H1 (cell line): ENCODE data around the gene FAM209A. TPM values are rescaled to one million over a fixed set of nuclear protein-coding genes. Genes with fewer than 3 reads are reported as not detected.

Experiments used
- CTCF ChIA-PET: fragments of 300-600 bp; sonication (Branson Sonifier 250); formaldehyde crosslinking; loops from one replicate; lab custom pipeline; 2021; ENCODE audit not compliant: partially characterized antibody; lab: Charles Lee
- POLR2A ChIA-PET: fragments of 300-600 bp; sonication (Branson Sonifier 250); formaldehyde crosslinking; loops from one replicate; lab custom pipeline; 2021; ENCODE audit warnings: inconsistent platforms; ENCODE audit not compliant: partially characterized antibody; lab: Charles Lee
- DNase-seq, 2 experiments: peaks; one replicate each; pipeline versions ENCODE4 v3.0.0 to v3.0.0-alpha.2; 2010 to 2022; ENCODE audit warnings: low spot score in 2 of 2, low read depth in 1 of 2, mixed read lengths in 1 of 2
- FAIRE-seq: peaks from 2 replicates; lab custom pipeline; 2011; peaks lifted over from hg19 to GRCh38; lab: Jason Lieb, UNC
- H2AFZ ChIP-seq: 2 replicates; pipeline ENCODE4 v1.8.1; 2012; ENCODE audit warnings: low read length, inconsistent platforms
- H2AK5ac ChIP-seq: 2 replicates; pipeline ENCODE4 v1.6.1; 2013; ENCODE audit warnings: low read depth, low read length
- H2BK120ac ChIP-seq: replicated peaks from 2 replicates; pipeline ENCODE3; 2013; ENCODE audit warnings: low read depth, low read length, inconsistent platforms
- H2BK12ac ChIP-seq: 2 replicates; pipeline ENCODE4 v1.6.1; 2013; ENCODE audit warnings: low read depth, low read length
- H2BK15ac ChIP-seq: 2 replicates; pipeline ENCODE4 v1.6.1; 2013; ENCODE audit warnings: low read length
- H2BK20ac ChIP-seq: 2 replicates; pipeline ENCODE4 v1.6.1; 2013; ENCODE audit warnings: low read length
- H2BK5ac ChIP-seq: 2 replicates; pipeline ENCODE4 v1.6.1; 2013; ENCODE audit warnings: low read depth, low read length
- H3K14ac ChIP-seq: 2 replicates; pipeline ENCODE4 v1.6.1; 2013; ENCODE audit warnings: inconsistent platforms; ENCODE audit not compliant: insufficient read length
- H3K18ac ChIP-seq: 2 replicates; pipeline ENCODE4 v1.6.1; 2013; ENCODE audit warnings: low read length; ENCODE audit errors: extremely low read depth
- H3K23ac ChIP-seq: 2 replicates; pipeline ENCODE4 v1.6.1; 2013; ENCODE audit warnings: inconsistent platforms; ENCODE audit not compliant: insufficient read length
- H3K23me2 ChIP-seq: 2 replicates; pipeline ENCODE4 v1.6.1; 2013; ENCODE audit warnings: low read depth, low read length
- H3K27ac ChIP-seq: 2 replicates; pipeline ENCODE4 v1.6.1; 2011; ENCODE audit warnings: low read depth, low read length, inconsistent platforms
- H3K27me3 ChIP-seq, 4 experiments: replicated peaks in 1 of 4; 1 replicate in 1 of 4; 2 replicates in 3 of 4; pipeline versions ENCODE4 v1.6.1 to v1.8.1; 2011 to 2013; ENCODE audit warnings: low read length in 3 of 4, mild to moderate bottlenecking in 3 of 4, inconsistent platforms in 2 of 4, mixed read lengths in 2 of 4, moderate library complexity in 1 of 4; ENCODE audit not compliant: control insufficient read depth in 3 of 4, insufficient read depth in 3 of 4; ENCODE audit errors: extremely low read depth in 1 of 4
- H3K36me3 ChIP-seq, 4 experiments: 2 replicates each; pipeline versions ENCODE4 v1.6.1 to v1.8.1; 2011 to 2013; ENCODE audit warnings: mild to moderate bottlenecking in 4 of 4, low read length in 3 of 4, moderate library complexity in 2 of 4, control low read depth in 1 of 4, inconsistent platforms in 1 of 4; ENCODE audit not compliant: insufficient read depth in 4 of 4, control insufficient read depth in 2 of 4
- H3K4ac ChIP-seq: replicated peaks from 2 replicates; pipeline ENCODE3; 2013; ENCODE audit warnings: low read length, low read depth, mixed read lengths, inconsistent platforms; ENCODE audit not compliant: insufficient read length
- H3K4me1 ChIP-seq, 4 experiments: replicated peaks in 1 of 4; 1 replicate in 1 of 4; 2 replicates in 3 of 4; pipeline versions ENCODE4 v1.6.1 to v1.8.1; 2011 to 2013; ENCODE audit warnings: low read length in 3 of 4, inconsistent platforms in 2 of 4, mixed read lengths in 1 of 4; ENCODE audit not compliant: insufficient read depth in 4 of 4, control insufficient read depth in 3 of 4
- H3K4me2 ChIP-seq, 2 experiments: 2 replicates each; pipeline versions ENCODE4 v1.6.1 to v1.8.1; 2011 to 2013; ENCODE audit warnings: low read depth in 2 of 2, low read length in 2 of 2, control low read depth in 1 of 2, inconsistent platforms in 1 of 2, mild to moderate bottlenecking in 1 of 2; ENCODE audit not compliant: insufficient read depth in 1 of 2
- H3K4me3 ChIP-seq, 4 experiments: fragments of 200-600, 300-600 bp in 1 of 4; sonication (generic), shearing (Covaris generic), sonication (Bioruptor Twin) in 1 of 4; 2 replicates each; pipeline versions ENCODE4 v1.5.1 to v1.8.1; 2011 to 2016; ENCODE audit warnings: low read length in 4 of 4, low read depth in 3 of 4, control low read depth in 2 of 4, inconsistent platforms in 2 of 4, mild to moderate bottlenecking in 2 of 4, mixed read lengths in 1 of 4, moderate library complexity in 1 of 4; ENCODE audit not compliant: insufficient read depth in 2 of 4; ENCODE audit errors: extremely low read depth in 1 of 4
- H3K56ac ChIP-seq: replicated peaks from 2 replicates; pipeline ENCODE3; 2013; ENCODE audit warnings: low read depth, mild to moderate bottlenecking, mixed read lengths, low read length, inconsistent platforms; ENCODE audit not compliant: insufficient read length
- H3K79me1 ChIP-seq: 2 replicates; pipeline ENCODE4 v1.6.1; 2013; ENCODE audit warnings: low read depth, low read length, control low read depth
- H3K79me2 ChIP-seq, 2 experiments: 2 replicates each; pipeline versions ENCODE4 v1.6.1 to v1.8.1; 2012 to 2013; ENCODE audit warnings: low read length in 2 of 2, mild to moderate bottlenecking in 2 of 2, inconsistent platforms in 1 of 2; ENCODE audit not compliant: insufficient read depth in 2 of 2, control insufficient read depth in 1 of 2
- H3K9ac ChIP-seq, 4 experiments: replicated peaks in 1 of 4; 1 replicate in 1 of 4; 2 replicates in 3 of 4; pipeline versions ENCODE4 v1.6.1 to v1.8.1; 2011 to 2013; ENCODE audit warnings: low read depth in 3 of 4, low read length in 3 of 4, control low read depth in 2 of 4, mild to moderate bottlenecking in 2 of 4, moderate library complexity in 2 of 4, inconsistent platforms in 1 of 4; ENCODE audit errors: extremely low read depth in 1 of 4
- H3K9me3 ChIP-seq, 2 experiments: 2 replicates each; pipeline versions ENCODE4 v1.6.1 to v1.8.1; 2012 to 2013; ENCODE audit warnings: mild to moderate bottlenecking in 2 of 2, moderate library complexity in 2 of 2, control low read depth in 1 of 2, inconsistent platforms in 1 of 2, low read depth in 1 of 2, low read length in 1 of 2, mixed read lengths in 1 of 2; ENCODE audit not compliant: insufficient read depth in 2 of 2
- H4K20me1 ChIP-seq, 2 experiments: replicated peaks in 1 of 2; 2 replicates each; pipeline versions ENCODE3 to v1.8.1; 2011 to 2013; ENCODE audit warnings: inconsistent platforms in 2 of 2, low read length in 2 of 2, mild to moderate bottlenecking in 1 of 2; ENCODE audit not compliant: insufficient read depth in 2 of 2, control insufficient read depth in 1 of 2
- H4K5ac ChIP-seq: 2 replicates; pipeline ENCODE4 v1.6.1; 2013; ENCODE audit warnings: low read length, low read depth, mixed read lengths, inconsistent platforms; ENCODE audit not compliant: insufficient read length
- H4K8ac ChIP-seq: 2 replicates; pipeline ENCODE4 v1.8.0; 2013; ENCODE audit warnings: mild to moderate bottlenecking, moderate library complexity, low read length, inconsistent platforms; ENCODE audit not compliant: insufficient read depth; ENCODE audit errors: extremely low read depth
- H4K91ac ChIP-seq: replicated peaks from 2 replicates; pipeline ENCODE3; 2013; ENCODE audit warnings: low read length, mixed read lengths, inconsistent platforms; ENCODE audit not compliant: insufficient read length
- CREB1 ChIP-seq: IDR thresholded peaks from 2 replicates; pipeline ENCODE4 v1.6.1; 2012; ENCODE audit warnings: inconsistent platforms
- EZH2 ChIP-seq: fragments of 200-600 bp; sonication (generic); IDR thresholded peaks from 2 replicates; pipeline ENCODE4 v1.7.1; 2012; ENCODE audit warnings: low read depth, mild to moderate bottlenecking, moderate library complexity, low read length, inconsistent platforms; ENCODE audit not compliant: severe bottlenecking
- MAFK ChIP-seq: IDR thresholded peaks from 2 replicates; pipeline ENCODE4 v1.6.1; 2012; ENCODE audit warnings: low read depth, mild to moderate bottlenecking, improper control_type of control experiment, low read length
- NRF1 ChIP-seq: IDR thresholded peaks from 2 replicates; pipeline ENCODE4 v1.6.1; 2011; ENCODE audit warnings: mild to moderate bottlenecking, low read depth, low read length, improper control_type of control experiment
- SP1 ChIP-seq: IDR thresholded peaks from 2 replicates; pipeline ENCODE4 v1.6.1; 2011; ENCODE audit warnings: low read depth, low read length
- TCF12 ChIP-seq: IDR thresholded peaks from 2 replicates; pipeline ENCODE4 v1.6.1; 2011; ENCODE audit warnings: low read depth, mild to moderate bottlenecking, low read length
- WGBS, 2 experiments: shearing (Covaris generic) in 1 of 2; methylation state at CpG; one replicate each; pipeline versions ENCODE4 v1.1.6 to v1.1.7; 2013 to 2015; ENCODE audit warnings: low lambda C conversion rate in 2 of 2, mixed read lengths in 2 of 2, inconsistent platforms in 1 of 2, low coverage in 1 of 2, missing lambda C conversion rate in 1 of 2; ENCODE audit not compliant: insufficient replicate concordance in 2 of 2, insufficient coverage in 1 of 2, insufficient read length in 1 of 2; ENCODE audit errors: extremely low coverage in 1 of 2, missing lambda C conversion rate in 1 of 2; 5-methylcytosine and 5-hydroxymethylcytosine counted together
- polyA plus RNA-seq, 7 experiments: library from polyadenylated mRNA; depleted of rRNA in 3 of 7; stranded (reverse) in 5 of 7; unstranded in 2 of 7; fragments of >200 nt in 5 of 7; fragments of 200-250 nt in 2 of 7; gene quantifications; 1 replicate in 5 of 7; 2 replicates in 1 of 7; 4 replicates in 1 of 7; pipeline versions ENCODE4 v1.2.1 to v1.2.3, GENCODE V29; 2011 to 2013; ENCODE audit warnings: missing spikeins in 2 of 7, mixed read lengths in 2 of 7
- total RNA-seq: library from RNA; stranded (reverse); fragmentation: NEBNext Ultra II Directional; extraction: Animal tissue kit (Norgen Biotek cat#: 25700); gene quantifications from 2 replicates; pipeline ENCODE4 v1.2.1, GENCODE V29; 2021
- TF ChIP-seq, protein P1 (sequence below), 3 experiments: IDR thresholded peaks; 1 replicate in 2 of 3; 2 replicates in 1 of 3; pipeline versions ENCODE4 v1.5.1 to v1.6.1; 2011; ENCODE audit warnings: low read length in 3 of 3, mild to moderate bottlenecking in 3 of 3, inconsistent platforms in 2 of 3, low read depth in 1 of 3, moderate library complexity in 1 of 3; ENCODE audit not compliant: insufficient read depth in 1 of 3; ENCODE audit errors: control extremely low read depth in 1 of 3
- TF ChIP-seq, protein P2 (sequence below): IDR thresholded peaks from 2 replicates; pipeline ENCODE4 v1.6.1; 2012; ENCODE audit warnings: inconsistent platforms

The FAM209A gene
- total and polyA plus RNA-seq, 2 of the 8 experiments (the other 6 are each of a cell fraction or from before 2014, with no cell fraction given) = 0.15 TPM; not detected in 1

DNA sequence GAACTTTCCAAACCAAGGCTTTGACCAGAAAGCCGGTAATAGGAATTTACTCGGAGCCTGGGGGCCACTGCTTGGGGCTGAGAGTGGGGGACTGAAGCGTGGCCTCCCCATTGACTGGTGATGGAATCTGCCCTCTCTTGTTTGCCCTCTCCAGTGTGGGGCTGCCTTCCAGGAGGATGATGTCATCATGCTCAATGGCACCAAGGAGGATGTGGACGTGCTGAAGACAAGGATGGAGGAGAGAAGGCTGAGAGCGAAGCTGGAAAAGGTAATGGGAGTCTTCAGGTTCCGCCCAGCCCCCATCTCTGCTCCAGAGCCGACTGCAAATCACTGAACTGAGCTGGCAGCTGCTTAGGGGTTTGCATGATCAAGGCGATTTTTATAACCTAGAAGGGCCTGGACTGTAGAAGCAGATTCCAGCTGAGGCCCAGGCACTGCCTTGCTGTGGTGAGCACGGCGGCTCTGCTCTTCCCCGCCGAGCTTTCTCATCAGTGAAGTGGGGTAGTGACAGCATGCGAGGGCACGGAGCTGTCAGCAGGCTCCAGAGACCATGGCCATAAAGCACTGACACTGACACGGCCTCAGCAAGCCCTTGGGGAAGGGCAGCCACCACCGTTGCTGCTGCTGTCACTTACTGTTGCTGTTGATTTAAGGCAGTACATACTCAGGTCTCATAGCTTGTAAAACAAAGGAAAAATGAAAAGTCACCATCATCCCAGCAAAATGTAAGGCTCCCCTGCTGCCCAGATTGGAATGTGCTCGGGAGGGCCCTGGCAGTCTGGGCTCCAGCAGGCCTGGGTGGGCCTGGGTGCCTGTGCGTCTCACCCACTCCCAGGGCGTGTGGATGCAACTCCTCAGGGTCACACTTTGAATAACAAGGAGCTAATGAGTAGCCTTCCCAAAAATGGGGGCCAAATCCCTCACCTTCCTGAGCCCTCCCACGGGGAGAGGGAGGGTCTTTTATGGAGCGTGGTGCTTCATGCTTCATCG is 11.1 kb upstream of the FAM209A start:
- Histone ChIP-seq H3K4me2 (no peak overlapping the region), H2BK12ac (no peak overlapping the region), H4K8ac (no peak overlapping the region), H4K91ac (no peak overlapping the region), H2BK120ac (no peak overlapping the region), H3K4ac (no peak overlapping the region), H3K18ac (no peak overlapping the region)
- FAIRE-seq = no peak
- CTCF ChIA-PET = interaction anchor here (0.6 to 1.6 kb wide), 9 partner anchors 8 to 506 kb away, joined by 3 to 7 read pairs (median 3); no protein-coding TSS in a partner anchor
- TF ChIP-seq TCF12 = no peak
- TF ChIP-seq, protein P1, sequence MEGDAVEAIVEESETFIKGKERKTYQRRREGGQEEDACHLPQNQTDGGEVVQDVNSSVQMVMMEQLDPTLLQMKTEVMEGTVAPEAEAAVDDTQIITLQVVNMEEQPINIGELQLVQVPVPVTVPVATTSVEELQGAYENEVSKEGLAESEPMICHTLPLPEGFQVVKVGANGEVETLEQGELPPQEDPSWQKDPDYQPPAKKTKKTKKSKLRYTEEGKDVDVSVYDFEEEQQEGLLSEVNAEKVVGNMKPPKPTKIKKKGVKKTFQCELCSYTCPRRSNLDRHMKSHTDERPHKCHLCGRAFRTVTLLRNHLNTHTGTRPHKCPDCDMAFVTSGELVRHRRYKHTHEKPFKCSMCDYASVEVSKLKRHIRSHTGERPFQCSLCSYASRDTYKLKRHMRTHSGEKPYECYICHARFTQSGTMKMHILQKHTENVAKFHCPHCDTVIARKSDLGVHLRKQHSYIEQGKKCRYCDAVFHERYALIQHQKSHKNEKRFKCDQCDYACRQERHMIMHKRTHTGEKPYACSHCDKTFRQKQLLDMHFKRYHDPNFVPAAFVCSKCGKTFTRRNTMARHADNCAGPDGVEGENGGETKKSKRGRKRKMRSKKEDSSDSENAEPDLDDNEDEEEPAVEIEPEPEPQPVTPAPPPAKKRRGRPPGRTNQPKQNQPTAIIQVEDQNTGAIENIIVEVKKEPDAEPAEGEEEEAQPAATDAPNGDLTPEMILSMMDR (IDR thresholded peaks at IDR 0.05; ENCODE audit: control extremely low read depth in 1 of 3, insufficient read depth in 1 of 3, low read depth in 1 of 3, low read length in 3 of 3) = no peak
- TF ChIP-seq, protein P2, sequence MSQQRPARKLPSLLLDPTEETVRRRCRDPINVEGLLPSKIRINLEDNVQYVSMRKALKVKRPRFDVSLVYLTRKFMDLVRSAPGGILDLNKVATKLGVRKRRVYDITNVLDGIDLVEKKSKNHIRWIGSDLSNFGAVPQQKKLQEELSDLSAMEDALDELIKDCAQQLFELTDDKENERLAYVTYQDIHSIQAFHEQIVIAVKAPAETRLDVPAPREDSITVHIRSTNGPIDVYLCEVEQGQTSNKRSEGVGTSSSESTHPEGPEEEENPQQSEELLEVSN = no peak
- no peak for TF ChIP-seq NRF1
- no peak for TF ChIP-seq EZH2
- no peak for TF ChIP-seq CREB1
- TF ChIP-seq MAFK = no peak
- TF ChIP-seq SP1 = no peak
- TF ChIP-seq, all 59 proteins: peak for 0
- Histone ChIP-seq H4K20me1 (no peaks in the 10 kb centered on the region), H3K79me1 (no peaks in the 10 kb centered on the region), H3K23me2 (no peaks in the 10 kb centered on the region), H3K9ac (no peak overlapping the region), H2AFZ (no peak overlapping the region), H3K79me2 (no peaks in the 10 kb centered on the region), H2BK15ac (no peak overlapping the region), H2BK5ac (no peak overlapping the region), H4K5ac (no peak overlapping the region), H3K36me3 (peaks cover 0 to 16% (median 11%) of the 10 kb centered on the region in 4 experiments; a peak in 6 of 8 replicates), H3K4me1 (no peaks in the 10 kb centered on the region), H3K14ac (no peak overlapping the region), H2BK20ac (no peak overlapping the region), H3K27me3 (no peaks in the 10 kb centered on the region), H3K23ac (no peak overlapping the region), H3K9me3 (no peaks in the 10 kb centered on the region), H3K4me3 (no peak overlapping the region), H3K27ac (no peak overlapping the region), H3K56ac (no peak overlapping the region), H2AK5ac (no peak overlapping the region)
- POLR2A ChIA-PET = no interaction called here
- 82% methylated on average over 22 of the region's 22 CpGs; no CpG with 5 or more reads in 1 of the 2 experiments for WGBS, 2 experiments
- no peak for DNase-seq
